GM12872 (cell line): ENCODE results near the gene XDH.

Experiments used
- TF ChIP-seq, protein P1 (sequence below): IDR thresholded peaks from 3 replicates; pipeline ENCODE4 v1.5.1; 2011; ENCODE audit warnings: low read depth, mild to moderate bottlenecking, low read length, moderate library complexity; ENCODE audit not compliant: insufficient read depth

The XDH gene

DNA sequence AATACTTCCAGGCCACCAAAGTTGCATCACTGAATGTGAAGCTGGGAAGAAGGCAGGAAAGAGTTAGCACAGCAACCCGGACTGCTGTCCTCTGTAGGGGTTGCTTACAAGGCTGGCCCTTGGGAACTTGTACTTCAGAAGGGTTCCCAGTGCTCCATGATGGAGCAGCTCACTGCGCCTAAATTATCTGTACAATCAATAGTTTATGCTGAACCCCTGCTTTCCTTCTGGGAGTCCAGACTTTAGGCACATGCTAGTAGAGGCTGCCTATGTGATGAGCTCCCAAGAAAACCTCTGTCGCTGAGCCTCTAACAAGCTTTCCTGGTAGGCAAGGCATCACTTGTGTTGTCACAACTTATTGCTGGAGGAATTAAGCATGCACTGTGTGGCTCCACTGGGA is 34.3 kb downstream of the XDH start:
- TF ChIP-seq, protein P1, sequence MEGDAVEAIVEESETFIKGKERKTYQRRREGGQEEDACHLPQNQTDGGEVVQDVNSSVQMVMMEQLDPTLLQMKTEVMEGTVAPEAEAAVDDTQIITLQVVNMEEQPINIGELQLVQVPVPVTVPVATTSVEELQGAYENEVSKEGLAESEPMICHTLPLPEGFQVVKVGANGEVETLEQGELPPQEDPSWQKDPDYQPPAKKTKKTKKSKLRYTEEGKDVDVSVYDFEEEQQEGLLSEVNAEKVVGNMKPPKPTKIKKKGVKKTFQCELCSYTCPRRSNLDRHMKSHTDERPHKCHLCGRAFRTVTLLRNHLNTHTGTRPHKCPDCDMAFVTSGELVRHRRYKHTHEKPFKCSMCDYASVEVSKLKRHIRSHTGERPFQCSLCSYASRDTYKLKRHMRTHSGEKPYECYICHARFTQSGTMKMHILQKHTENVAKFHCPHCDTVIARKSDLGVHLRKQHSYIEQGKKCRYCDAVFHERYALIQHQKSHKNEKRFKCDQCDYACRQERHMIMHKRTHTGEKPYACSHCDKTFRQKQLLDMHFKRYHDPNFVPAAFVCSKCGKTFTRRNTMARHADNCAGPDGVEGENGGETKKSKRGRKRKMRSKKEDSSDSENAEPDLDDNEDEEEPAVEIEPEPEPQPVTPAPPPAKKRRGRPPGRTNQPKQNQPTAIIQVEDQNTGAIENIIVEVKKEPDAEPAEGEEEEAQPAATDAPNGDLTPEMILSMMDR = no peak

DNA sequence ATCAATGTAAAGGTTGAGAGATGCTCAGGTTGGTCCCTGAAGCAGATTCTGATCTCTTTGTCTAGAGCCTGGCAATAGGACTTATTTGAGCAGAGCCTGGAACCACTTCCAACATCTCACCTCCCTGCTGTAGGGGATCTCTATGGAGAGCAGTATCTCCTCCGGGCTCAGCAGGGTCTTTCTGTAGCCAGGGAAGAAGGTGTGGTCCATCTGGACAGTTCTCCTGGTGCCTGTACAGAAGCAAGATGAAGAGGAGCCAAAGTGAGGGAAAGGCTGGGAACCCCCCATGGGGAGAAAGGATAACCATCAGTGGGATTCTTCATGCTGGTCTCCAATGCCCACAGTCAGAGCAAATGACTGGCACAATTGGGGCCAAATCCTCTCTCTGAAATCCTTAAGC is 34.8 kb downstream of the XDH start:
- TF ChIP-seq, protein P1 = no peak

DNA sequence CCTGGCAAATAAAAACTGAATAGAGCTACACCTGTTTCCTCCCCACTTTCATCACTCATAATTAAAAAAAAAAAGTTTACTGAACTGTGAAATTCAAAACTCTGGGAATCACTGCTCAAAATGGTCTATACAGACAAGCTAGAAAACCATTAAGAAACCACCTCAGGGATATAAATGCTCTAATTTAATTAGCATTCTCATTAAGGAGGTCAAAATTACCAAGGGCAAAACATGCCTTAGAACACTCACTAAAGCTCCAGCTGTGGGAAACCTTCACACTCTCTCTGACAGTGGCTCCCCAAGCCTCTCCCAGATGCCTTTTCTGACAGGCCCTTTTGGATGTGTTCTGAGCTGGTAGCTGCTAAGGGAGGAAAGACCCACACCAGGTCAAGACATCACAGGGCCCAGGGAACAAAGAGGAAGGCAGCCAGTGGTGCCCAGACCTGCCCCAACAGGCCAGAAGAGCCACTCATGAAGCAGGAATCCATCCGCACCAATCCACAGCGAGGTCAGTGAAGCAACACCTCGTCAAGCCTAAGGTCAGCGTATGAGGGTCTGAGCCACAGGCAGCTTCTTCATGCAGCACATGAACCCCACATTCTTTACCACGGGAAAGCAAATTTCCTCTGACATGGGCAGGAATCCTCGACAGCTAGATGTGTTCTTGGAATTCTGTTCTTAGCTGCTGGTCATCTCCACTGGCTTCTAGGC is 35.6 kb downstream of the XDH start:
- TF ChIP-seq, protein P1 = no peak

DNA sequence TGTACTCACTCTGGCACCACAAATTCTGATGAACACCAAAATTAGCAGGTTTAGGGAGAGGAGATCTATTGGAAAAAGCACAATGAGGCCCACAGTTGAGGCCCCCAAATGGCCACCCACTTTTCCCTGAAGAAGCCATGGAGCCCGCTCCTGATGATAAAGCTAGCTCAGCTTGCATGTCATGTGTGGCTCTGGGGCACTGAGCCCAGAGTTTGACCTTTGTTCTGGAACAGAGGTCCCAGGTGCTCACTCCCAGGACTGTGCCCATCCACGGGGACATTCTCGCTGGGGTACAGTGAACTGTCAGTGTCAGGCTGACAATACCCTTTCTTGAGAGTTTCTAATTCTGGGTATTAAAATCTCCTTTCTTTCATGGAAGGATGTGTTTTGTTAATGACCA is 36.2 kb downstream of the XDH start:
- TF ChIP-seq, protein P1 = no peak

DNA sequence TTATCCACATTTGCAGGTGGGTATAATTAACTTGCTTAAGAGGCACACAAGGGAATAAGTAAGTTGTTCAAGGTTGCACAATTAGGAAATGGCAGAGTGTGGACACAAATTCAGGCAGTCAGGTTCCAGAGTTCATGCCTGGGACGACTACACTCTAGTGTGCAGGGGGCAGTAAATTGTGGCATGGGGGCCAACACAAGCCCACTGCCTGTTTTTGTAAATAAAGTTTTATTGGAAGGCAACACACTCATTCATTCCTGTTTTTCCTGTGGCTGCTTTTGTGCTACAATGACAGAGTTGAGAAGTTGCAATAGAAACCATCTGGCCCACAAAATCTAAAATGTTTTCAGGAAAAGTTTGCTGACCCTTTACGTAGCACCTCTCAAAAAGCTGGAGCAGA is 41.4 kb downstream of the XDH start:
- TF ChIP-seq, protein P1 = no peak

DNA sequence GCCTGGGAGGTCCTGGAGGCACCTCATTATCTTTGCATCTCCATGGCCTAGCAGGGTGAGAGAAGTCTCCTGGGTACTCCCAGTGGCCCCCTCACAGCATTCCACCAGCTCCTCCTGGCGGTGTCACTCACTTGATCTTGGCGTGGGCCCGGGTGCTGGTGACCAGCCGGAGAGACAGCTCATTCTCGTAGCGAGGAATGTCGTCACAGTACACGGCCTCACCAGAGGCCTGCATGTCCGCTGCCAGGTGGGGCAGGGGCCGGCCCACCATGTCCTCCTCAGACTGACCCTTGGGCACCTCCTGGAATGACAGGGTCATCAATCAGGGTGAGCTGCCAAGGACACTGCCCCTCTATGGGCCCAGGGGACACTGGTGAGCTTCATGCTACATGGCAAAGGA is 42.4 kb downstream of the XDH start:
- TF ChIP-seq, protein P1 = no peak

DNA sequence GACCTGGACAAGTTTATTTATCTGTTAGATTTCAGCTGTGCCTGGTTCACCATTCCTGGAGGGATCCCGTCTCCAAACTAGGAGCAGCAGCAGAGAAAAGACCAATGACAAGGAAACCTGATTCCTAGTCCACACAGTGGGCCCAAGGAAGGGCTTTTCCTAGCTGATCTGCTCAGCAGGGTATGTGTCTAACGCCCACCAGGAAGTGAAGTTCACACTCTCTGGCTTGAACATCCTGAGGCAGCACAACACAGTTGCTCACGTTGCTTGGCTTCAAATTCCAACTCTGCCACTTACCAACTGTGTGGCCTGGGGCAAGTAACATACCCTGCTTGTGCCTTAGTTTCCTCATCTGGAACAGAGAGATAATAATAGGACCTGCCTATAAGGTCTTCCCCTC is 42.9 kb downstream of the XDH start:
- TF ChIP-seq, protein P1 = no peak
